ENCODE data around the gene SBNO1.

The SBNO1 gene

DNA sequence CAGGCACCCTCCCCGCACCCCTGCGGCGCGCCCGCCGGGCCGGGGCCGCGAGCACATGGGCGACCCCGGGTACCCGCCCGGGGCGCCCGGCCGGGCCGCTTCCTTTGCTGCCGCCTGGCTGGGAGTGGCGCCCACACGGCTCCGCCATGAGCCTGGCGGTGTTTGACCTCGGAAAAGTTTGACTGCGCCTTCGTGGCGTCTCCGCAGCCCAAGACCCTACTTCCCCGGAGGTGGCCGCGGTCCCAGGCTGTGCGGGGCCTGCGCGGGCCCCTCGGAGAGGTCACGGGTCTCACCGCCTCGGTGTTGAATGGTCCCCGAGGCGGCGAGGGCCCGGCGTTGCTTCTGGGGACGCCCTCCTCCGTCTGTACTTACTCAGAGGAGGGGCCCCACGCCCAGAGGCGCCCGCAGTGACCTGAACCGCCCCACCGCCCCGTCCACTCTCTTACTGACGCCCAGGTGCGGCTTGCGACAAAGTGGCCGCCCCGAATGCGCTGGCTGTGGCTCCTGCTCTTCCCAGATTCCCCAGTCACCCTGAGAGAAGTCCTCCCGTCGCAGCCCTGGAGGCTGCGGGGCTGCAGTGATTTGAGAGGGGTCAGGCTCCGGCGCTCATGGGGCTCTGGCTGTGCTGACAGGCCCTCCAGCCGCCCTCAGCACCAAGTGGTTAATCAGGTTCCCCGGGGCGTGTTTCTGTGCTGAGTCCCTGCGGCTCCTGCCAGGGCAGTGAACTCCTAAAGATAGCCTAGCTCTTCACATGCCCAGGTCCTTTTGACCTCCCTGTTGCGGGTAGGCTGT lies 25.1 kb upstream of the SBNO1 start (continued):
- TF ChIP-seq, protein P1, sequence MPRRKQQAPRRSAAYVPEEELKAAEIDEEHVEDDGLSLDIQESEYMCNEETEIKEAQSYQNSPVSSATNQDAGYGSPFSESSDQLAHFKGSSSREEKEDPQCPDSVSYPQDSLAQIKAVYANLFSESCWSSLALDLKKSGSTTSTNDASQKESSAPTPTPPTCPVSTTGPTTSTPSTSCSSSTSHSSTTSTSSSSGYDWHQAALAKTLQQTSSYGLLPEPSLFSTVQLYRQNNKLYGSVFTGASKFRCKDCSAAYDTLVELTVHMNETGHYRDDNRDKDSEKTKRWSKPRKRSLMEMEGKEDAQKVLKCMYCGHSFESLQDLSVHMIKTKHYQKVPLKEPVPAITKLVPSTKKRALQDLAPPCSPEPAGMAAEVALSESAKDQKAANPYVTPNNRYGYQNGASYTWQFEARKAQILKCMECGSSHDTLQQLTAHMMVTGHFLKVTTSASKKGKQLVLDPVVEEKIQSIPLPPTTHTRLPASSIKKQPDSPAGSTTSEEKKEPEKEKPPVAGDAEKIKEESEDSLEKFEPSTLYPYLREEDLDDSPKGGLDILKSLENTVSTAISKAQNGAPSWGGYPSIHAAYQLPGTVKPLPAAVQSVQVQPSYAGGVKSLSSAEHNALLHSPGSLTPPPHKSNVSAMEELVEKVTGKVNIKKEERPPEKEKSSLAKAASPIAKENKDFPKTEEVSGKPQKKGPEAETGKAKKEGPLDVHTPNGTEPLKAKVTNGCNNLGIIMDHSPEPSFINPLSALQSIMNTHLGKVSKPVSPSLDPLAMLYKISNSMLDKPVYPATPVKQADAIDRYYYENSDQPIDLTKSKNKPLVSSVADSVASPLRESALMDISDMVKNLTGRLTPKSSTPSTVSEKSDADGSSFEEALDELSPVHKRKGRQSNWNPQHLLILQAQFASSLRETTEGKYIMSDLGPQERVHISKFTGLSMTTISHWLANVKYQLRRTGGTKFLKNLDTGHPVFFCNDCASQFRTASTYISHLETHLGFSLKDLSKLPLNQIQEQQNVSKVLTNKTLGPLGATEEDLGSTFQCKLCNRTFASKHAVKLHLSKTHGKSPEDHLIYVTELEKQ (tag by site-specific recombination; IDR thresholded peaks at IDR 0.05; ENCODE audit: borderline replicate concordance), result no peak
- TF ChIP-seq GLIS1 (tag by site-specific recombination; IDR thresholded peaks at IDR 0.05), result 0 out of 2 replicates have a peak, but pooled peaks have one; percentile 20
- peak; percentile 89 for TF ChIP-seq KLF1 (tag by site-specific recombination; IDR thresholded peaks at IDR 0.05)
- TF ChIP-seq, protein P2, sequence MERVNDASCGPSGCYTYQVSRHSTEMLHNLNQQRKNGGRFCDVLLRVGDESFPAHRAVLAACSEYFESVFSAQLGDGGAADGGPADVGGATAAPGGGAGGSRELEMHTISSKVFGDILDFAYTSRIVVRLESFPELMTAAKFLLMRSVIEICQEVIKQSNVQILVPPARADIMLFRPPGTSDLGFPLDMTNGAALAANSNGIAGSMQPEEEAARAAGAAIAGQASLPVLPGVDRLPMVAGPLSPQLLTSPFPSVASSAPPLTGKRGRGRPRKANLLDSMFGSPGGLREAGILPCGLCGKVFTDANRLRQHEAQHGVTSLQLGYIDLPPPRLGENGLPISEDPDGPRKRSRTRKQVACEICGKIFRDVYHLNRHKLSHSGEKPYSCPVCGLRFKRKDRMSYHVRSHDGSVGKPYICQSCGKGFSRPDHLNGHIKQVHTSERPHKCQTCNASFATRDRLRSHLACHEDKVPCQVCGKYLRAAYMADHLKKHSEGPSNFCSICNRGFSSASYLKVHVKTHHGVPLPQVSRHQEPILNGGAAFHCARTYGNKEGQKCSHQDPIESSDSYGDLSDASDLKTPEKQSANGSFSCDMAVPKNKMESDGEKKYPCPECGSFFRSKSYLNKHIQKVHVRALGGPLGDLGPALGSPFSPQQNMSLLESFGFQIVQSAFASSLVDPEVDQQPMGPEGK (tag by site-specific recombination; IDR thresholded peaks at IDR 0.05), result peak; percentile 52
- no peak for TF ChIP-seq ZXDB (tag by site-specific recombination; IDR thresholded peaks at IDR 0.05)
- peak; percentile 79 for TF ChIP-seq ZBTB20 (tag by site-specific recombination; IDR thresholded peaks at IDR 0.05)
- TF ChIP-seq KLF8 (tag by site-specific recombination; IDR thresholded peaks at IDR 0.05), result peak; percentile 48; the same call in 1 of the 2 replicates
- TF ChIP-seq ZNF302 (tag by site-specific recombination; IDR thresholded peaks at IDR 0.05; ENCODE audit: low read depth), result no peak
- TF ChIP-seq SP7 (tag by site-specific recombination; IDR thresholded peaks at IDR 0.05), result no peak
- TF ChIP-seq ZNF561 (tag by site-specific recombination; IDR thresholded peaks at IDR 0.05; ENCODE audit: borderline replicate concordance), result no peak

DNA sequence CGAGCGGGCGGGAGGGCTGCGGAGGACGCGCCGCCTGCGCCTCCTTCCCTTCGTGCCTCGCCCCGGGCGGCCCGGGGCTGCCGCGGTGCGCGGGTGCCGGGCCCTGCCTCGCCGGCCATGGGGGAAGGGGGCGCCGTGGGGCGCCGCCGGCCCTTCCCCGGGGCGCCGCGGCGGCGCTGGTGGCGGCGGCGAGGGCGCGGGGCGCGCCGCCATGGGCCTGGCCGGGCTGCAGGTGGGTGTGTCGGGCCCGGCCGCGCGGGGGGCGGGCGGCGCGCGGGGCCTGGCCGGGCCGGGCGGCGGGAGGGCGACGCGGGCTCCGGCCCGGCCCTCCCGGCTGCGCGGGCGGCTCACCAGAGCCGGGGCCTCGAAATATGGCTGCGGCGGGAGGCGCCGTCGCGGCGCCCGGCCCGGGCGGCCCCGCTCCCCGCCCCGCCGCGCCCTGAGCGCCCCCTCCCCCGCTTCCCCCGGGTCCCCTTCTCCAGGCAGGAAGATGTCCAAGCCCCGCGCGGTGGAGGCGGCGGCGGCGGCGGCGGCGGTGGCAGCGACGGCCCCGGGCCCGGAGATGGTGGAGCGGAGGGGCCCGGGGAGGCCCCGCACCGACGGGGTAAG lies 24.4 kb upstream of the SBNO1 start:
- no peaks in the 10 kb centered on the region for H3K9me3 ChIP-seq (ENCODE audit: control insufficient read depth, insufficient read depth, low read depth, low read length)
- peaks cover 28 to 40% of the 10 kb centered on the region in 2 experiments; a peak in 2 of 3 replicates for H3K36me3 ChIP-seq (ENCODE audit: control insufficient read depth in 2 of 2, insufficient read depth in 1 of 2, low read length in 2 of 2)
- H3K4me3 ChIP-seq (ENCODE audit: low read depth, low read length), result peak overlapping the region; percentile 52
- no peak for TF ChIP-seq ZXDB (tag by site-specific recombination; IDR thresholded peaks at IDR 0.05)
- no peak for TF ChIP-seq ZNF2 (tag by site-specific recombination; IDR thresholded peaks at IDR 0.05)
- TF ChIP-seq YY1 (tag by site-specific recombination; IDR thresholded peaks at IDR 0.05), result no peak
- TF ChIP-seq ZNF19 (tag by site-specific recombination; IDR thresholded peaks at IDR 0.05; ENCODE audit: low read depth), result no peak
- no peak for TF ChIP-seq ZNF10 (tag by site-specific recombination; IDR thresholded peaks at IDR 0.05)
- no peak for TF ChIP-seq ZNF585B (tag by site-specific recombination; IDR thresholded peaks at IDR 0.05)
- H3K4me1 ChIP-seq (ENCODE audit: control insufficient read depth, insufficient read depth, low read length), result peaks cover 2% of the 10 kb centered on the region; the same call in 1 of the 2 replicates
- ChIA-PET POLR2A (interaction anchor here (0.6 to 1.9 kb wide), 2 partner anchors 24 to 323 kb away, joined by 3 to 11 read pairs; partner anchors contain the start of genes ATP6V0A2 and SBNO1), CTCF (no interaction called here)
- peak overlapping the region; percentile 74; the same call in 1 of the 2 replicates for H3K27ac ChIP-seq (ENCODE audit: extremely low read depth, low read depth, low read length)

All from HEK293 (cell line).